ENCODE data around the gene APBA1.

The APBA1 gene

DNA sequence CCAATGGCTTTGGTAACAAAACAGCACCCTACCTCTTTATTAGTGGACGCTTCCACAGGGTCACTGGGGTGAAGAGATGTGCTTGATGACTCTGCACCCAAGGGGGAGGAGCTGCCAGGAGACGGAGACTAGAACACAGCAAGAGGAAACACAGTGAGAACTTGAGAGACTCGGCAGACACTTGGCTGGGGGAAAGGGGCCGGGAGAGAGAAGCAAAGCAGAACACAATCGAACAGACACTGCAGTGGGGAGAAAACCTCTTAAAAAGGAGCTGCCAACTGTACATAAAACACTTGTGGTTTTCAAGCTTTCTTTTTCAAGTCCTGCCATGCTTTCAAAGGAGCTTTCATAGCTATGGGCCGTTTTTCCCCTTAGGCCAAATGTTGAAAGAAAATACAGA, 196.2 kb downstream of the APBA1 start:
- peak overlapping the region; percentile 8 for H3K27ac Mint-ChIP-seq

DNA sequence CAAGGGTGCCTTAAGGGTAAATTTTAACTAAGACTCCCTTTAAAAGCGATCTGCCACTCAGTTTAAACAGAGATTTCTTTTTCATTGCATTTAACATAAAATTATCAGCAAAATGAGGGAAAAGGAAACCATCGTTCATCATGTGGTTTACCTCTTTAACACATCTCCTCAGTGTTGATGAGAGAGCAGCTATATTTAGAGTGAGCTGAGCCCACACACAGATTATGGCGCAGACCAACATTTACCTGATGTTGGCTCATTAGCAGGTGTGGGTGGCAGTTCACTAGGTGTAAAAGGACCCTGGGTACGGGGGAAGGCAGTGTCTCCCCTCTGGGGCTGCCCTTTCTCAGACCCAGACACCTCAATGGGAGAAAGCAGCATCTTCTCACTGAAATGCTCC, 197.3 kb downstream of the APBA1 start:
- Mint-ChIP-seq H3K27ac (no peak overlapping the region), H3K4me1 (peaks cover 21% of the 10 kb centered on the region), H3K36me3 (no peaks in the 10 kb centered on the region), H3K9me3 (no peaks in the 10 kb centered on the region), H3K4me3 (peak overlapping the region; percentile 57)
- ATAC-seq (peak; percentile 89), DNase-seq (ENCODE audit: low spot score in 2 of 2) (no peak)

More for the DNA sequence above, 196.2 kb downstream of the APBA1 start:
- ATAC-seq (peak; percentile 87), DNase-seq (ENCODE audit: low spot score in 2 of 2) (no peak)
- H3K9me3 Mint-ChIP-seq: no peaks in the 10 kb centered on the region
- no peaks in the 10 kb centered on the region for H3K36me3 Mint-ChIP-seq
- H3K4me3 Mint-ChIP-seq: peak overlapping the region; percentile 57
- peaks cover 21% of the 10 kb centered on the region for H3K4me1 Mint-ChIP-seq

DNA sequence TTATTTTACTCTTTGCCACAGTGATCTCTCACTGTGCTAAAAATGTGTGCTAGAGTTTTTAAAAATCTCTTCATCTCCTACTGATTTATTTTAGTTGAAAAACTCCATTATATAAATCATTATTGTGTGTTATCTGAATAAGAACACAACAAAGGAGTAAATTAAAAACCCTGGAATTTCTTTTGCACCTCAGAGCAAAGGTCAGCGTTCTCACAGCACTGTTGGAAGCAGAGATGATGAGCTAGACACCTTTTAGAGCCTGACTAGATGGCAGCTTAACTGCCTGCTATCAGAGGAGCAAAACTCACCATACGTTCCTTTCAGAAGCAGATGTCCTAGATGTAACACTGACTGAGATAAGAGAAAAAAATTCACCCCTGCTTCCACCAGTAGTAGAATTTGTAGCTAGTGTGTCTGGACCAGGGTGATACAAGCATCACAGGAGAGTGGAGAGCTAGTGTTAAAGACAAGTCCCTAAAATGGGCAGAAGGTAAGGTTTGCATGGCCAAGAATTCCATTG, 200.0 kb downstream of the APBA1 start:
- no peak for ATAC-seq
- Mint-ChIP-seq H3K4me3 (no peak overlapping the region), H3K9me3 (no peaks in the 10 kb centered on the region), H3K27ac (no peak overlapping the region), H3K36me3 (no peaks in the 10 kb centered on the region), H3K4me1 (peaks cover 21% of the 10 kb centered on the region)
- DNase-seq (ENCODE audit: low spot score in 2 of 2): no peak

DNA sequence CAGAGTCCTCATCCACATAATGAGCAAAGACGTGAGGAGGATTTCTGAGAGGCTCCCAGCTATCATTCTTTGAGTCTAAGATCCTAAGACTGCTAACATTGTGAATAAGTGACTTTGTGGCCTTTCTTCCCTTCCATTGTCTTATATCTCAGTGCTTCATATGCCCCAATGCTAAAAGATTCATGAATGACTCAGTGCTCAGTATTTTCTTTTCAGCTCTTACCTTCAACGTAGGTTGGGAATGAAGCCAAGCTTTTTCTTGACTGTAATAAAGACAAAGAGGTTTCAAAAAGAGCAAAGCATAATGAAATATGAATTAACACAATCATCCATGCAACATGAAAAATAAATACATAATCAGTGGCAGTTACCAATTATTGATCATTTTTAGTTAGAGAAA, 200.7 kb downstream of the APBA1 start:
- Mint-ChIP-seq H3K9me3 (no peaks in the 10 kb centered on the region), H3K36me3 (no peaks in the 10 kb centered on the region), H3K4me1 (peaks cover 21% of the 10 kb centered on the region), H3K4me3 (no peak overlapping the region), H3K27ac (no peak overlapping the region)
- no peak for DNase-seq (ENCODE audit: low spot score in 2 of 2)
- no peak for ATAC-seq

DNA sequence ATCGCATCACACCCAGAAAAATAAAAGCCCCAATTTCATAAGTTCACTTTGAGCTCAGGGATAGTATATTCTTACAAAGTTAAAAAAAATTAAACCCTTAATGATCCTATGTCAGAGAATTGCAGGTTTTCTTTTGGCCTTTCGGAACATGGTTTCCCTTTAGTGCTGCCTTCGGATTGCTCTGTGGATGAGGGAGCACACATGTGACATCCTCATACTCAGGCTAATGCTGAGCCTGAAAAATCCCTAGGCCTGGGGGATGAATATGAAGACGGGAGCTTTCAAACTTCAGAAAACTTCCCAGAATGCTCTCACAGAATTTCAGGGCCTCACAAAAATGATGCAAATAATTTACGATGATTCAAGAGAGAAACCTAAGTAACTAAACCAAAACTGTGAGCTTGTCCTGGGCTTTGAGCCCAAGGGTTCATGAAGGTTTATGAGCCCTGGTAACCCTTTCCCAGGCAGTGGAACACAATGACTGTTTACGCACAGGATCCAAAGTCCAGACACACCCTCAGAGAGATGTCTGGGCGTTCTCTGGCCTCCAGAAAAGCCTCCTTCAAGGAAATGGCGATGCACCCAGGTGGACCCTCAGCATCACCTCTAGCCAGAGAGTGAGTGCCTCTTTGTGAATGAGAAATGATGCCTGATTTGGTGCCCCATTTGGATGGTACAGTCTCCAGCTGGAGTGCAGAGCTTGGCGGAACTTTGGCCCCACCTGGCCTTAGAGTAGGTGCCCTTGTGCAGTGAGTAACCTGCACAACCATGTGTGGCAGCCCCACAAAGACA, 201.8 kb downstream of the APBA1 start:
- ATAC-seq (no peak), DNase-seq (ENCODE audit: low spot score in 2 of 2) (no peak)
- Mint-ChIP-seq H3K36me3 (no peaks in the 10 kb centered on the region), H3K4me1 (peaks cover 12% of the 10 kb centered on the region), H3K27ac (no peak overlapping the region), H3K4me3 (no peak overlapping the region), H3K9me3 (no peaks in the 10 kb centered on the region)

DNA sequence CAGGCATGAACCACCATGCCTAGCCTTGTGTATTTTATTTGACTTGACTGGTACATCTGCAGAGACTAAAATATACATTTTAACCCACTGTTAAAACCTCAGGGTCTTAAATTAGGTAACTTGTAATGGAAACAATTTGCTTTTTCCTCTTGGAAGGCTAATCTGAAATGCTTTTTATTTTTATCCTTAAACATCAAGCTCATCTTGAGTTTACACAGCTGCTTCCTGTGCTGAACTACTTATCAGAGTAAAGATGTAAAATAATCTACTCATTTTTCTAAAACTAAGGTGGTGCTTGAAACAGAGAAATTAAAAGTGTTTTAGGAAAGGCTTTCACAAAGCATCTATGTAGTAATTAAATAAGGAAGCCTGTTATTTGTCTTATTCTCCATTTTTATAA, 203.0 kb downstream of the APBA1 start:
- DNase-seq (ENCODE audit: low spot score in 2 of 2) (no peak), ATAC-seq (no peak)
- no peaks in the 10 kb centered on the region for H3K9me3 Mint-ChIP-seq
- H3K4me1 Mint-ChIP-seq: no peaks in the 10 kb centered on the region
- H3K27ac Mint-ChIP-seq: no peak overlapping the region
- H3K4me3 Mint-ChIP-seq: no peak overlapping the region
- H3K36me3 Mint-ChIP-seq: no peaks in the 10 kb centered on the region

DNA sequence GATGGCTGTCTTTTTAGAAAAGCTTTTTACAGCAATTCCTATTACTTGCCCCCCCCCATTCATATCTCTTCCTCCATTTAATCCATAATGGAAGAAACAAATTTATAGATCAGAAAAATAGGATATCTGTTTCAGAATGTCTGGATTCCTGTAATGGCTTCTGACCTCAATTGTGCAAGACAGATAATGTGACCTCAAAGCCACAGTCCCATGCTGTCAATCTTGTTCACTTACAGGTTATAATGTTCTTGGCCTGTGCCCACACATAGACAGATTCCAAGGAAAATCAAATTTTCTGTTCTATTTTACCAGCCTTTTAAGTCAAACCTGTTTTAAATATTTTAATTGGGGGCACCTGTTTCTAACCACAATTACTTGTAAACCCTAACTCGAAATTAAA, 203.8 kb downstream of the APBA1 start:
- Mint-ChIP-seq H3K9me3 (no peaks in the 10 kb centered on the region), H3K27ac (no peak overlapping the region), H3K4me1 (no peaks in the 10 kb centered on the region), H3K36me3 (no peaks in the 10 kb centered on the region), H3K4me3 (no peak overlapping the region)
- DNase-seq (ENCODE audit: low spot score in 2 of 2) (no peak), ATAC-seq (no peak)

DNA sequence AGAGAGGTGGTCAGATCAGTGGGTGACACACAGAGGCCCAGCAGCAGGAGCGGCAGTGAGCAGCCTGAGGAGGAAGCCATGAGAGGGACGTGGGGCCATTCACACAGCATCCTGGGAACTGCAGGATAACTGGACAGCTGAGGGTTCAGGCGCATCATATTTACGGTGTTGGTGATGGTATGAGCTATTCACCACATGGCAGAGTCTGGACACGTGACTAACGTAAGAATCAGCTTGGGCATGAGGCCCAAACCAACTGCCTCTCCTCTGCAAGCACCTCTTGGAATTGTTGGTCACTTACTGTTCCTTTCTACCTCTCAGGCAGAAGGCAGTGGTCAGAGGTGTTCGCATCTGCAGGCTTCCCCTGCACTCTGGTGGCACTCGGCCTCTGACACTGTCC, 206.0 kb downstream of the APBA1 start:
- no peaks in the 10 kb centered on the region for H3K36me3 Mint-ChIP-seq
- H3K9me3 Mint-ChIP-seq: no peaks in the 10 kb centered on the region
- ATAC-seq: peak; percentile 24
- DNase-seq (ENCODE audit: low spot score in 2 of 2): no peak
- no peak overlapping the region for H3K27ac Mint-ChIP-seq
- H3K4me1 Mint-ChIP-seq: no peaks in the 10 kb centered on the region
- H3K4me3 Mint-ChIP-seq: no peak overlapping the region

DNA sequence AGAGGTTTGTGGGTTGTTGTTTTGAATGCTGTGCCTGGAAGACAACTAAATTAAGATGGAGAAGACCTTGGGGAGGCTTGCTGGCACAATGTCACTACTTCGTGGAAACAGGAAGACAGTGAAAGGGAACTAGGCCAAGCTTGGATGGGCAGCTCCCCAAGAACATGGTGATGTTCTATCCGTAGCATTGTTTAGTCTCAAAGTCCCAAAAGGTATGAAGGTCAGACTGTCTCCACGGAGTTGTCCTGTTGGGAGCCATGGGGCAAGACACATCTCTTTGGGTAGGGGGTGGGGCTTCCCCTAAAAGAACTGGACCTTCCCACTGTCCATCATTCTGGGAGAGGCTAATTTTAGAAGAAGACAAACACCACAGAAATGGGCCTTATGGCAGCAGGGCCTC, 206.7 kb downstream of the APBA1 start:
- DNase-seq (ENCODE audit: low spot score in 2 of 2) (no peak), ATAC-seq (no peak)
- Mint-ChIP-seq H3K27ac (no peak overlapping the region), H3K36me3 (no peaks in the 10 kb centered on the region), H3K9me3 (no peaks in the 10 kb centered on the region), H3K4me1 (no peaks in the 10 kb centered on the region), H3K4me3 (no peak overlapping the region)

DNA sequence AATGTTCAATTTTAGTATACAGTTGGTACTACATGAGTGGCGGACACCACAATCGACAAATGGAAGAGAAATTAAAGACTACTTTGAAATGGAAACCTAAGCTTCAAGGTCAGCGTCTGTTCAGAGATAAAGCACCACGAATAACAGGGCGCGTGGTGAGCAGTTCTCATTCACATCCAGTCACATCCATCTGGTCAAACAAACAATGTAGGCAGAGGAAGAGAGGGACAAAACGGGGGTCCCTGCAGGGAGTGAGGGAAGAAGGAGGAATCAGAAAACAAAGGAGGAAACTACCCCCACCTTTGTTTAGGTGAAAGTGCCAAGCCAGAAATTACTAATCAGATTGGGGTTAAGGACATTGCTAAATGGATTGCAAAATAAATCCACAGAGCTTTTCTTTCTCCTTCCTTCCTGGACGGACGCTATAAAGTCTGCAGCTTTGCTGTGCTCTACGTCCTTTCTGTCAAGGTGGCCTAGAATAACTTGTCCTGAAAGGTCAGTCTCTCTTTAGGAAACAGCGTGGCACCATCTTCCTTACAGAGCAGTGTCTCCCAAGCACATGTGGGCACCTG, 208.6 kb downstream of the APBA1 start:
- DNase-seq (ENCODE audit: low spot score in 2 of 2): no peak
- no peaks in the 10 kb centered on the region for H3K9me3 Mint-ChIP-seq
- no peaks in the 10 kb centered on the region for H3K4me1 Mint-ChIP-seq
- no peak for ATAC-seq
- H3K27ac Mint-ChIP-seq: no peak overlapping the region
- no peak overlapping the region for H3K4me3 Mint-ChIP-seq
- H3K36me3 Mint-ChIP-seq: no peaks in the 10 kb centered on the region

DNA sequence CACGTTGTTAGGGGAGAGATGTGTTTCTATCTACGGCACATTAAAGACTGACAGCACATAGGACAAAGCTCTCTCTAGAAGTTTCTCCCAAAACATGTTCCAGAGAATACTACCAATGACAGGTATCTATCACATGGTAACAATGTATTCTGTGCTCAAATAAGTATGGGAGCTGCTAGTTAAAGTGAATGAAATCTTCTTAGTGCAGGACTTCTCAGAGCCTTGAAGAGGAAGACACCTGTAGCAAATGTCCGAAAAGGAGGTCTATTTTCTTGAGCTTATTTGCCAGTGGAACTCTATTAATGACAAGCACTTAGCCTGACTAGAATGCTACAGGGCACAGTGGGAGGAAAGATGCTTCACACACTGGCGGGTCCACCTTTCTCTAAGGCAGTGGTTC, 209.8 kb downstream of the APBA1 start:
- Mint-ChIP-seq H3K4me3 (no peak overlapping the region), H3K9me3 (no peaks in the 10 kb centered on the region), H3K36me3 (no peaks in the 10 kb centered on the region), H3K4me1 (no peaks in the 10 kb centered on the region), H3K27ac (no peak overlapping the region)
- no peak for DNase-seq (ENCODE audit: low spot score in 2 of 2)
- ATAC-seq: no peak

DNA sequence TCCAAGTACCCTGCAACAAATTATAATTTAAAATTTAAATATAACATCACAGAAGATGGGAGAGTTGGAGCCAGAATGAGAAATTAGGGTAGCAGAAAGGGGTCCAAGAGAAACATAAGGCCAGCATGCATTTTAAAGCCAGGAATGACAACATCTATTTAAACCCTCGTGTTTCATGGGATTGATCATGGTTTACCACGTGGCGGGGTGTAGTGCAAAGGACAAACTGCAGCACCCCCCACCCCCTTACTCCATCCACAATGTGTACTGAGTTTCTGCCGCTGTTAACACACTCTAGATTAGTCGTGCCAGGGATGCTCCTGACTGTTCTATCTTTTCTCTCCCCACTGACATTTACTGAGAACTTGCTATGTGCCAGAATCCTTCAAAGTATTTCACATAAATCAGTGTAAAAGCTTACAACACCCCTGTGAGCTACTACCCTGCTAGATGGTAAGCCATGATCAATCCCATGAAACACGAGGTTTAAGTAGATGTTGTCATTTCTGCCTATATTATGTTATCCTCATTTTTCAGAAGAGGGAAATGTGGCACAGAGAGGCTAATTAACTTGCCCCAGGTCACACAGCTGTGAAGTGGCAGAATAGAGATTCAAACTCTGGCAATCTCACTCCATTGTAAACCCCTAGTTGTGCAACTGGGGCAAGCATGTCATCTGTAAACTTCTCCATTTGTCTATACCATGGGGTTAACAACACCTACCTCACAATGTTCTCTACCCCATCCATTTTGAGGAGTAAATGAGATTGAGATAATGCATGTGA, 210.9 kb downstream of the APBA1 start:
- Mint-ChIP-seq H3K27ac (no peak overlapping the region), H3K36me3 (no peaks in the 10 kb centered on the region), H3K4me3 (no peak overlapping the region), H3K4me1 (no peaks in the 10 kb centered on the region), H3K9me3 (no peaks in the 10 kb centered on the region)
- no peak for ATAC-seq
- no peak for DNase-seq (ENCODE audit: low spot score in 2 of 2)

DNA sequence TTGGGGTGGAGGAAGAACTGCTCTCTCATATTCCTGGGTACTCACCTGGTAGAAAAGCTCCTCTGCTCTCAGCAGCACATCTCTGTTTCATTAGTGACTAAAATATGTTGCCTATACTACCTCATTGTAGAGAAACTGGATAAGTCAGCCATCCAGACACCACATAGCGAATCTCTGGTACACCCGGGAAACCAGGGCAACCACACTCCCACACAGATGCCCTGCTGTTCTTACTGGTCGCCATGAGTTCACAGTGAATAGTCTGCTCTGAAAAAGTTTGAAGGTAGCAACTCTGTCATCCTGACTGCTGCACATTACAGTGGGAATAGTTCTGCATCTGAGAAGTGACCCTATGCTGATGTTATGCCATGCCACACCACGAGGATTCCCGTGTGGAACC, 212.2 kb downstream of the APBA1 start:
- no peak overlapping the region for H3K4me3 Mint-ChIP-seq
- H3K4me1 Mint-ChIP-seq: no peaks in the 10 kb centered on the region
- DNase-seq (ENCODE audit: low spot score in 2 of 2) (no peak), ATAC-seq (peak; percentile 81)
- no peaks in the 10 kb centered on the region for H3K36me3 Mint-ChIP-seq
- no peaks in the 10 kb centered on the region for H3K9me3 Mint-ChIP-seq
- no peak overlapping the region for H3K27ac Mint-ChIP-seq

DNA sequence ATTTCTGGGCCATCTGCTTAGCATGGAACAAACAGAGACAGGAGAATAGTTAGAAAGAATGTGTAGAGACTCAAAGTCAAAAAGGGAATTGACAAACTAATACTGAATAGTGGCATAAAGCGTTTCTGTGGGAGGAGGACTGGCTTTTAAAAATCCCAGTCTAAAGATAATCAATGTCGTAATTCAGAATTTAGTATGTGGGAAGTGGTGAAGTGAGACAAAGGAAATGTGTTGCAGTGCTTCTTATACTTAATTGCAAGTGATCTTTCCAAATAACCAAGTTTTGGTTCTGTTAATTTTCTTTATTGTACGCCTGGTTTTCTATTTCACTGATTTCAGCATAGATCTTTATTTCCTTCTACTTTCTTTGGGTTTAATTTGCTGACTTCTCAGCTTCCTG, 214.0 kb downstream of the APBA1 start:
- H3K4me1 Mint-ChIP-seq: no peaks in the 10 kb centered on the region
- DNase-seq (ENCODE audit: low spot score in 2 of 2) (no peak), ATAC-seq (no peak)
- no peaks in the 10 kb centered on the region for H3K36me3 Mint-ChIP-seq
- no peak overlapping the region for H3K4me3 Mint-ChIP-seq
- no peaks in the 10 kb centered on the region for H3K9me3 Mint-ChIP-seq
- no peak overlapping the region for H3K27ac Mint-ChIP-seq

DNA sequence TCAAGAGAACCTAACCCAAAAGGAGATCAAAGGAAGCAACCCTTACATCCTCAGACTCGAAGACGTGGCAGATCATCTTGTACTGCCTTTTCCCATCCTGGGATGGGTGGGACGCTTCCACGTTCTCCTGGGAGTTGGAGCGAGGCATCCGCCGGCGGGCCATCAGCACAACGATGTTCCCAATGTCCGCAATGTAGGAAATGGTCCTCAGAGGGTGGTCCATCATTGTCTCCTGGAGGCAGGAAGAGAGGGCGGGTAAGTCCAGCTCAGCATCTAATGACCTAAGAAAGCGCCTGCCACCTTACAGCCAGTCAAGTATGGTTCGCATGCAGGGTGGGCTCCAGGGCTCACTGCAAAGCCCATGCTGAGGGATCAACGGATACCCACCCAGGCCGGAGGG, 216.0 kb downstream of the APBA1 start:
- ATAC-seq (no peak), DNase-seq (ENCODE audit: low spot score in 2 of 2) (peak in 1 of 2 donors; percentile 18)
- Mint-ChIP-seq H3K36me3 (no peaks in the 10 kb centered on the region), H3K4me3 (no peak overlapping the region), H3K27ac (no peak overlapping the region), H3K4me1 (no peaks in the 10 kb centered on the region), H3K9me3 (no peaks in the 10 kb centered on the region)

DNA sequence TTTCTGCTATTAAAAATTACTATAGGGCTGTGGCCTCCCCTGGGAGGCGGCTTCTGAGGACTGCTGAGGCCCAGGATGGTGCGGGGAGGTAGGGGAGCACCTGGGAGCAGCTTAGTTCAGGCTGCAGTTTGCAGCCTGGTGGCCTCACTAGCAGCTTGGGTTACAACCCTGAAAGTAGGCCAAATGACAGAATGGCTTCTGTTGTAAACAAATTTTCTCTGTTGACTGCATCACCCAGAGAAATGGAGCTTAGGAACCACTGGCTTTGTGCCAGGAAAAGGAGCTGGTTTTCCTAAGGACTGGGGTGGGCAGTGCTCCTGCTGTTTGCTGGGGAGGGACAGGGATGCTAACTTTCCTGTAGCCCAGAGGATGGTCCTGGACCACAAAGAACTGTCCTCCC, 216.9 kb downstream of the APBA1 start:
- no peak overlapping the region for H3K4me3 Mint-ChIP-seq
- DNase-seq (ENCODE audit: low spot score in 2 of 2): no peak
- H3K36me3 Mint-ChIP-seq: no peaks in the 10 kb centered on the region
- H3K4me1 Mint-ChIP-seq: no peaks in the 10 kb centered on the region
- ATAC-seq: no peak
- H3K9me3 Mint-ChIP-seq: no peaks in the 10 kb centered on the region
- H3K27ac Mint-ChIP-seq: no peak overlapping the region
